ENCODE data around the gene FBXO15.

Gene FBXO15

DNA sequence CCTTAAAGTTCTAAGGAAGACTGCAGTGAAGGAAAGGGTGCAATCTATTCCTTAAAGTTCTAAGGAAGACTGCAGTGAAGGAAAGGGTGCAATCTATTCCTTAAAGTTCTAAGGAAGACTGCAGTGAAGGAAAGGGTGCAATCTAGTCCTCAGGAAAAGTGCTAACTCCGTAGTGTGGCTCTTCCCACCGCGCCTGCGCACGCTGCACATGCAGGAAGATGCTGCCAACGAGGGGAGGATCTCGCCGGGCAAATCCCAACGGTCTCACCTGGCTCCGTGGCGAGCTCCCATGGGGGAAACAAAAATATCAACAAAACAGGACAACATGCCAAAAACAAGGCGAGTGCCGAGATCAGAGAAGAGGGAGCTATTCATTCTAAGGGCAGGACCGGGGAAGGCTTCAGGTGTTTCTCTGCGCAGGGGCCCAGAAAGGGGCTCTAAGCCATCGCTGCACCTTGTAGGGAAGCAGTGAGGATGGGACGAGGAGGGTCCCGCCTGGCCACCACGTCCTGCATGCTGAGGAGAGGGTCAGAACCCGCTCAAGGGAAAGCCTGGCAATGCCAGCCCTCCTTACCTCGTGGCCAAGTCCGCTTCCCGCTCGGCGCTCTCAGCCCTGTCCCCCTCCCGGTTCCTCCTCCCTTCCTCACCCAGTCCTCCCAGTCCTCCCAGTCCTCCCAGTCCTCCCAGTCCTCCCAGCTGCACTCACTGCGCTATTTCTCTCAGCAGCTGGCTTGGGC, 25.2 kb upstream of the FBXO15 start:
- DNase-seq (ENCODE audit: low spot score), result no peak
- no peak for TF ChIP-seq CTCF (IDR thresholded peaks at IDR 0.05; ENCODE audit: poor library complexity, severe bottlenecking)
- H3K27ac ChIP-seq (ENCODE audit: poor library complexity, severe bottlenecking), result no peak overlapping the region
- H3K27me3 ChIP-seq (ENCODE audit: insufficient read depth, poor library complexity, severe bottlenecking), result no peaks in the 10 kb centered on the region
- no peak for ATAC-seq (ENCODE audit: low read depth)
- no peak overlapping the region for H3K4me3 ChIP-seq (ENCODE audit: severe bottlenecking)
- H3K9me3 ChIP-seq (ENCODE audit: severe bottlenecking), result no peaks in the 10 kb centered on the region
- no peaks in the 10 kb centered on the region for H3K4me1 ChIP-seq (ENCODE audit: insufficient read depth, poor library complexity, severe bottlenecking)
- no peaks in the 10 kb centered on the region for H3K36me3 ChIP-seq (ENCODE audit: low read depth)

- Histone ChIP-seq H3K4me3 (ENCODE audit: severe bottlenecking) (no peak overlapping the region), H3K4me1 (ENCODE audit: insufficient read depth, poor library complexity, severe bottlenecking) (no peaks in the 10 kb centered on the region), H3K27ac (ENCODE audit: poor library complexity, severe bottlenecking) (no peak overlapping the region), H3K9me3 (ENCODE audit: severe bottlenecking) (no peaks in the 10 kb centered on the region), H3K27me3 (ENCODE audit: insufficient read depth, poor library complexity, severe bottlenecking) (no peaks in the 10 kb centered on the region), H3K36me3 (ENCODE audit: low read depth) (no peaks in the 10 kb centered on the region)
- ATAC-seq (ENCODE audit: low read depth) (peak; percentile 27; the same call in 2 of the 3 replicates), DNase-seq (ENCODE audit: low spot score) (no peak)
- TF ChIP-seq CTCF (IDR thresholded peaks at IDR 0.05; ENCODE audit: poor library complexity, severe bottlenecking), result no peak
Measured at GRCh38 chr18:74171910-74172606, 24.4 kb upstream of the FBXO15 start.

- H3K27ac ChIP-seq (ENCODE audit: poor library complexity, severe bottlenecking), result no peak overlapping the region
- no peaks in the 10 kb centered on the region for H3K9me3 ChIP-seq (ENCODE audit: severe bottlenecking)
- DNase-seq (ENCODE audit: low spot score), result no peak
- no peaks in the 10 kb centered on the region for H3K36me3 ChIP-seq (ENCODE audit: low read depth)
- TF ChIP-seq CTCF (IDR thresholded peaks at IDR 0.05; ENCODE audit: poor library complexity, severe bottlenecking), result no peak
- peaks cover 3% of the 10 kb centered on the region for H3K4me1 ChIP-seq (ENCODE audit: insufficient read depth, poor library complexity, severe bottlenecking)
- no peaks in the 10 kb centered on the region for H3K27me3 ChIP-seq (ENCODE audit: insufficient read depth, poor library complexity, severe bottlenecking)
- no peak for ATAC-seq (ENCODE audit: low read depth)
- no peak overlapping the region for H3K4me3 ChIP-seq (ENCODE audit: severe bottlenecking)
Measured at GRCh38 chr18:74166386-74166785, 18.8 kb upstream of the FBXO15 start.

GRCh38 chr18:74163019-74163660, 15.5 kb upstream of the FBXO15 start:
- Histone ChIP-seq H3K36me3 (ENCODE audit: low read depth) (peaks cover 21% of the 10 kb centered on the region), H3K4me3 (ENCODE audit: severe bottlenecking) (no peak overlapping the region), H3K9me3 (ENCODE audit: severe bottlenecking) (no peaks in the 10 kb centered on the region), H3K27me3 (ENCODE audit: insufficient read depth, poor library complexity, severe bottlenecking) (no peaks in the 10 kb centered on the region), H3K27ac (ENCODE audit: poor library complexity, severe bottlenecking) (peak overlapping the region; percentile 19), H3K4me1 (ENCODE audit: insufficient read depth, poor library complexity, severe bottlenecking) (peaks cover 3% of the 10 kb centered on the region)
- TF ChIP-seq CTCF (IDR thresholded peaks at IDR 0.05; ENCODE audit: poor library complexity, severe bottlenecking), result no peak
- DNase-seq (ENCODE audit: low spot score) (no peak), ATAC-seq (ENCODE audit: low read depth) (peak; percentile 47)
